Activated T-cell treated with anti-CD3 and anti-CD28 coated beads for 48 hours (primary cell): ENCODE measurements around the gene RSPRY1.

Experiments
- DNase-seq: peaks from one replicate; pipeline ENCODE4 v3.0.0-alpha.2; 2020; ENCODE audit warnings: low read depth

RSPRY1 gene

GRCh38 chr16:57152096-57153093 is 33.7 kb upstream of the RSPRY1 start:
- DNase-seq, result no peak

GRCh38 chr16:57153841-57154240 is 32.3 kb upstream of the RSPRY1 start:
- DNase-seq, result no peak

- no peak for DNase-seq
These were observed 30.3 kb upstream of the RSPRY1 start for GRCh38 chr16:57155702-57156350.

GRCh38 chr16:57156351-57156703 is 29.8 kb upstream of the RSPRY1 start:
- no peak for DNase-seq

- DNase-seq, result no peak
These were observed 28.6 kb upstream of the RSPRY1 start for GRCh38 chr16:57157533-57157932.

GRCh38 chr16:57159447-57159846 is 26.7 kb upstream of the RSPRY1 start:
- no peak for DNase-seq

GRCh38 chr16:57163842-57164241 is 22.3 kb upstream of the RSPRY1 start:
- DNase-seq, result no peak

GRCh38 chr16:57165483-57165882 is 20.6 kb upstream of the RSPRY1 start:
- DNase-seq, result no peak

GRCh38 chr16:57165938-57166337 is 20.2 kb upstream of the RSPRY1 start:
- no peak for DNase-seq

GRCh38 chr16:57166451-57166850 is 19.7 kb upstream of the RSPRY1 start:
- DNase-seq, result no peak

GRCh38 chr16:57166951-57167350 is 19.2 kb upstream of the RSPRY1 start:
- no peak for DNase-seq

- DNase-seq, result no peak
These were observed 18.6 kb upstream of the RSPRY1 start for GRCh38 chr16:57167538-57167937.

GRCh38 chr16:57167953-57168352 is 18.2 kb upstream of the RSPRY1 start:
- no peak for DNase-seq

GRCh38 chr16:57169327-57169726 is 16.8 kb upstream of the RSPRY1 start:
- no peak for DNase-seq

- DNase-seq, result no peak
These were observed 13.3 kb upstream of the RSPRY1 start for GRCh38 chr16:57172721-57173290.

- DNase-seq, result no peak
These were observed 10.2 kb upstream of the RSPRY1 start for GRCh38 chr16:57175896-57176295.

GRCh38 chr16:57178196-57178595 is 7.9 kb upstream of the RSPRY1 start:
- no peak for DNase-seq

- DNase-seq, result no peak
These were observed 7.3 kb upstream of the RSPRY1 start for GRCh38 chr16:57178793-57179212.

- DNase-seq, result no peak
These were observed 6.8 kb upstream of the RSPRY1 start for GRCh38 chr16:57179215-57179828.

- no peak for DNase-seq
These were observed 2.0 kb upstream of the RSPRY1 start for GRCh38 chr16:57184113-57184512.

GRCh38 chr16:57184887-57185445 is 1.2 kb upstream of the RSPRY1 start:
- DNase-seq, result no peak

GRCh38 chr16:57185446-57185944 is 634 bp upstream of the RSPRY1 start:
- no peak for DNase-seq
